ENCODE data around the gene ARAP1. TPM values are rescaled to one million over a fixed set of nuclear protein-coding genes. Genes with fewer than 3 reads are reported as not detected.
A peak's percentile ranks its signal among the peaks of the same experiment; 100 is the strongest.

Gene ARAP1
- total RNA-seq, 2 experiments from 2014 or later, result 77.7 to 91.5 TPM

- POLR2A ChIA-PET, result interaction anchor here (1.1 to 1.9 kb wide), 5 partner anchors 8 to 115 kb away, joined by 3 to 5 read pairs (median 4); no protein-coding TSS in a partner anchor
- Mint-ChIP-seq H3K36me3 (ENCODE audit: low read depth) (peaks cover 7% of the 10 kb centered on the region), H3K4me1 (ENCODE audit: low read depth) (peaks cover 6% of the 10 kb centered on the region), H3K27me3 (no peaks in the 10 kb centered on the region), H3K27ac (no peak overlapping the region), H3K4me3 (no peak overlapping the region), H3K9me3 (peaks cover 3% of the 10 kb centered on the region)
- intact Hi-C loops (cut with micrococcal nuclease), result no loop called here
- ATAC-seq, result no peak
- no peak for TF ChIP-seq CTCF (IDR thresholded peaks at IDR 0.05)
- no peak for DNase-seq
- CTCF ChIA-PET, result interaction anchor here (0.7 to 3.0 kb wide), 3 partner anchors 63 to 82 kb away, joined by 3 to 8 read pairs (median 3); partner anchors contain the start of gene STARD10
Observed at GRCh38 chr11:72730737-72731136, 21.5 kb downstream of the ARAP1 start.

GRCh38 chr11:72730243-72730642, 22.0 kb downstream of the ARAP1 start:
- DNase-seq (no peak), ATAC-seq (no peak)
- H3K4me1 Mint-ChIP-seq (ENCODE audit: low read depth), result peaks cover 8% of the 10 kb centered on the region
- no peak overlapping the region for H3K4me3 Mint-ChIP-seq
- ChIA-PET CTCF (interaction anchor here (0.7 to 3.7 kb wide), 4 partner anchors 63 to 83 kb away, joined by 3 to 11 read pairs (median 6); partner anchors contain the start of gene STARD10), POLR2A (interaction anchor here (0.6 to 1.9 kb wide), 3 partner anchors 8 to 52 kb away, joined by 3 to 5 read pairs (median 4); no protein-coding TSS in a partner anchor)
- TF ChIP-seq CTCF (IDR thresholded peaks at IDR 0.05), result no peak
- no peak overlapping the region for H3K27ac Mint-ChIP-seq
- intact Hi-C loops (cut with micrococcal nuclease), result no loop called here
- no peaks in the 10 kb centered on the region for H3K27me3 Mint-ChIP-seq
- H3K36me3 Mint-ChIP-seq (ENCODE audit: low read depth), result peaks cover 7% of the 10 kb centered on the region
- peaks cover 3% of the 10 kb centered on the region for H3K9me3 Mint-ChIP-seq

GRCh38 chr11:72727521-72727920, 24.7 kb downstream of the ARAP1 start:
- CTCF ChIA-PET, result interaction anchor here (0.8 to 3.7 kb wide), 5 partner anchors 11 to 104 kb away, joined by 3 to 11 read pairs (median 3); partner anchors contain the start of gene STARD10
- no peak overlapping the region for H3K4me3 Mint-ChIP-seq
- no peaks in the 10 kb centered on the region for H3K27me3 Mint-ChIP-seq
- peaks cover 3% of the 10 kb centered on the region for H3K9me3 Mint-ChIP-seq
- H3K4me1 Mint-ChIP-seq (ENCODE audit: low read depth), result peaks cover 9% of the 10 kb centered on the region
- no peak for TF ChIP-seq CTCF (IDR thresholded peaks at IDR 0.05)
- H3K27ac Mint-ChIP-seq, result peak overlapping the region; percentile 72
- POLR2A ChIA-PET, result interaction anchor here (0.6 to 0.8 kb wide), 2 partner anchors 48 to 66 kb away, joined by 3 to 4 read pairs; partner anchors contain the start of gene STARD10
- intact Hi-C loops (cut with micrococcal nuclease), result no loop called here
- ATAC-seq (no peak), DNase-seq (no peak)
- peaks cover 7% of the 10 kb centered on the region for H3K36me3 Mint-ChIP-seq (ENCODE audit: low read depth)

- no peak for DNase-seq
- peaks cover 8% of the 10 kb centered on the region for H3K36me3 Mint-ChIP-seq (ENCODE audit: low read depth)
- intact Hi-C loops (cut with micrococcal nuclease), result no loop called here
- H3K9me3 Mint-ChIP-seq, result peaks cover 3% of the 10 kb centered on the region
- peaks cover 10% of the 10 kb centered on the region for H3K4me1 Mint-ChIP-seq (ENCODE audit: low read depth)
- ATAC-seq, result no peak
- TF ChIP-seq CTCF (IDR thresholded peaks at IDR 0.05), result no peak
- no peak overlapping the region for H3K4me3 Mint-ChIP-seq
- H3K27ac Mint-ChIP-seq, result no peak overlapping the region
- no peaks in the 10 kb centered on the region for H3K27me3 Mint-ChIP-seq
- ChIA-PET CTCF (interaction anchor here (0.8 to 5.7 kb wide), 11 partner anchors 12 to 451 kb away, joined by 3 to 99 read pairs (median 9); partner anchors contain the start of genes ATG16L2 and STARD10), POLR2A (interaction anchor here (1.6 kb wide), 1 partner anchor 106 kb away, joined by 9 read pairs; no protein-coding TSS in a partner anchor)
Observed at GRCh38 chr11:72726266-72727220, 25.7 kb downstream of the ARAP1 start.

Data from activated CD8-positive, alpha-beta T cell treated with anti-CD3 and anti-CD28 coated beads for 36 hours (primary cell).